IMR-90 (cell line): ENCODE results near the gene METTL17.
"Not testable (repeated sequence)": the region's sequence is repeated elsewhere in the genome, so short reads cannot be mapped to it uniquely, and the experiment has no call there.

Source experiments
- CTCF ChIP-seq: conservative IDR thresholded peaks from 2 replicates; pipeline ENCODE4 v1.5.1; 2012; ENCODE audit warnings: mild to moderate bottlenecking, low read depth, low read length, improper control_type of control experiment
- POLR2A ChIP-seq: IDR thresholded peaks from 2 replicates; pipeline ENCODE4 v1.6.1; 2012; ENCODE audit warnings: mild to moderate bottlenecking, low read depth, low read length

- not testable (repeated sequence) for TF ChIP-seq CTCF, POLR2A
Observed at GRCh38 chr14:21040941-21041340, 51.2 kb downstream of the METTL17 start.
